Renal cortical epithelial cell (primary cell): ENCODE data around the gene MAPK12. TPM values are rescaled to one million over a fixed set of nuclear protein-coding genes. Genes with fewer than 3 reads are reported as not detected.

ENCODE experiments used
- DNase-seq: peaks from one replicate; pipeline ENCODE4 v3.0.0-alpha.2; 2011; ENCODE audit warnings: low read depth
- total RNA-seq: library from RNA; depleted of rRNA; stranded (reverse); fragments of >200 nt; gene quantifications from 2 replicates; pipeline ENCODE4 v1.2.3, GENCODE V29; 2014

MAPK12 gene
- 22.0 and 26.0 TPM in 2 replicates for total RNA-seq

DNA sequence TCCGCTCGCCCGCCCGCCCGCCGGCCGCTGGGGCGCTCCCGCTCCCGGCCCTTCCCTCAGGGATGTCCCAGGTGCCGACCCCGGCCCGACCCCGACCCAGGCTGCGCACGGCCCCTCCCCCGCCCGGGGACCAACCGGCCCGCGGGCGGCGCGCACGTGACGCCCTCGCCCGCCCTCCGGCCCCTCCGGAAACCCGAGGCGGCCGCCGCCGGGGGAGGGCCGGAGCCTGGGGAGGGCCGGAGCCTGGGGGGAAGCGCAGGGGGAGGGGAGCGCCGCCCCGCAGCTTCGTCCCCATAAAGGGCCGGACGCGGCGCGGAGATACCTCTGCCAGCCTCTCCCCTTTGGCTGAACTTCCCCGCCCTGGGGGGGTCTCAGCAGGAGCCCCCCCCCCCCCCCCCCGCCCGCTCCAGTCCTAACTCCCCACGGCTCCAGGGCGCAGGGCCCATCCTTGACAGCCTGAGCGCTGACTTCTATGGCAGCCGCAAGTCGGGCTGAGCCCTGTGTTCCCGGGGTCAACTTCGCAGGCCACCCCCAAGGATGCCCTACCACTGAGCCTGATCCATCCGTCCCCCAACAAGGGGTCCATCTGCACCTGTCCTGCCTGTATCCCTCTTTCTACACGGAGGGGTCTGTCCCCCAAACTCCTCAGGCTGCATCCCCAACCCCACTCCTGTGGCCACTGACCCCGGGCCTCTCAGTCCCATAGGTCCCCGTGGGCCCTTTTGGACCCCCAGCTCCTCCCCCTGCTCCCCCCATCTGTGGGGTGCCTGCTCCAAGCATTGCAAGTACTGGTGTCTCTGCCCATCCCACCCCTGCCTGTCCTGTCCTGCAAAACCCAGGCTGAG lies at the start of gene MAPK12:
MAPK12 (minus strand) TSS at position 69 of the 845 bp plus-strand sequence. CDS start 174 bp downstream, outside the sequence.
- no peak for DNase-seq

DNA sequence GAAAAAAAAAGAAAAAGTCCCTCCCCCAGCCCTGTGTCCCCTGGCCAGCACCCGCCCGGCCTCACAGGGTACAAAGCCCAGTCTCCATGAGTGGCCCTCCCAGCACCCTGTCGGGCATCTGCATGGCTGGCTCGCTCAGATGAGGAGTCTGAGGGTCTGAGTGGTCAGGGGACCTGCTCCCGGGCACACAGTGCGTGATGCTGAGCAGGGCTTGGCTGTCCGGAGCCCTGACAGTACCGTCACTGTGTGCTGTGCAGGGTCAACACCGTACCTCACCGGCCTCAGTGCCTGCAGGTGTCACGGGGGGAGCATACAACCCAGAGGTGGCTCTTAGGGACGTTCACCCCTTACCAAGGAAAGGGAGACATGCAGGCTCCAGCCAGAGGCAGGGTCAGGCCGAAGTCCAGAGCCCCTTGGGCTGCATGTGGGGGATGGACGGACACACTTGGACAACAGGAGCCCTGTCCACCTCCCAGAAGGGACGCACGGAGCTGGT lies 49.5 kb upstream of the MAPK12 start:
- DNase-seq: no peak

DNA sequence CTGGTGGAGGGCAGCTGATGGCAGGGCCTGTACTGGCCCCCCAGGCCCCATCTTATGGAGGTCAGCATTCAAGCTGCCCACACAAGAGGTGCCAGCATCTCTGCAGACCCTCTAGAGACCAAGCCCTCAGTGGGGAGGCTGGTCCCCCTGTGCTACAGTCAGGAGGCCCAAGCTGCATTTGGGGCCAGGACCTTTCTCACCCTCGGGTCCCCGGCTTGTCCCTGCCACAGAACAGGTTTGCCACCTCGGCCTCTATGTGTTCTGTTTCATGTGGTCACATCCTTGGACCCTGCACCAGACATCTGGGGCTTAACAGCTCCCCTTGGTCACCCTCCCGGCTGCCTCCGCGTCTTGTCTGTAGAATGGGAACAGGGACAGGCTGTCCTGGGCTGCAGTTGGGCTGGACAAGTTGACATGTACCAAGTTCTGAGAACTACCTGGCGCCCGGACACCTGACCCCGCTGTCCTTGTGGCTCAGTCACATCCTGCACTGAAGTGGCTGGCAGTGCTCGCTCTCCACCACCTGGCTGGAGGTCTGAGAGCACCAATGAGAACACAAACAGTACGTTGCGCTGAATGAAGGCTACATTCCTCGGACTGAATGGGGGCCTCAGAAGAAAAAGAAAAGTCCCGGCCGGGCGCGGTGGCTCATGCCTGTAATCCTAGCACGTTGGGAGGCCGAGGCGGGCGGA lies 48.7 kb upstream of the MAPK12 start:
- no peak for DNase-seq

DNA sequence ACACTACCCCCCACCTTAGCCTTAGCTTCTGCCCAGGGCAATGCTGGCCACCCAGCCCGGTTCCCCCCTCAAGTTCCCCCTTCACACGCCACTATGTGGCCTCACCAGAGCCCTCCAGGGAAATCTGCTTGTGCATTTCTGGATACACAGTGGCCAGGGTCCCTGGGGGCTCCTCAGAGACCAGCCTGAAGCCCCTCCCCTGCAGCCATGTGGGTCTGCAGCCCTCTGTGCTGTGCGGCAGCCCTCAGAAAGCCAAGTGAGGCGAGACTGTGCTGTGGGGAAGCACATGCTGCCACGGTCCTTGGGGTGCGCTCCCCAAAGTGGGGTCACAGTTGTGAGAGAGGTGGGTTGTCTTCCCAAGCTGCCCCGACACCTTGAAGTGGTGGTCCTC lies 48.1 kb upstream of the MAPK12 start:
- DNase-seq: no peak

DNA sequence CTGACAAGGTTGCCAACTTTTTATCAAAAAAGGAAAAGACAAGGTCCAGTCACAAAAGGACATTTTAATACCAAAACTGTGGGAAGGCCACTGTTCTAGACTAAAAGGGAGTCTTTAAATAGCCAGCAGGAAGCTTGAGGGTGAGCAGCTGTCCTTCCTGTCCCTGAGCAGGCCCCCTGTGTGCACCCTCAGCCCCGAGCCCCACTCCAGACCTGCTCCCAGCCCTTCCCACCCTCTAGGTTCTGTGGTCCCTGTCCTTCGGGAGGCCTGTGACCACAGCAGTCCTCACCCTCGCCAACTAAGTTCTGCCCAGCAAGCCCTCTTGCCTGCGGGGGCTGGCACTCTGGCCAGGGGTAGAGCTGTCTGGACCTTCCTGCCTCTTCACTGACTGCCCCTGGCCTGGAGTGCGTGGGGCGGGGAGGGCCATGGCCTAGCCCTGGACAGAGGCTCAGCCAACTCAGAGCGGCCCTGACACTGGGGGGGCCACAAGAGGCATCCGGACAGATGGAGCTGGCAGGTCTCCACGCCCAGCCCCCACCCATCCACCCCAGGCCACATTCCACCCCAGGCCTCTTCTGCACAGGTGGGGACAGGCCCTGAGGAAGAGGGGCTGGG lies 47.6 kb upstream of the MAPK12 start:
- no peak for DNase-seq

DNA sequence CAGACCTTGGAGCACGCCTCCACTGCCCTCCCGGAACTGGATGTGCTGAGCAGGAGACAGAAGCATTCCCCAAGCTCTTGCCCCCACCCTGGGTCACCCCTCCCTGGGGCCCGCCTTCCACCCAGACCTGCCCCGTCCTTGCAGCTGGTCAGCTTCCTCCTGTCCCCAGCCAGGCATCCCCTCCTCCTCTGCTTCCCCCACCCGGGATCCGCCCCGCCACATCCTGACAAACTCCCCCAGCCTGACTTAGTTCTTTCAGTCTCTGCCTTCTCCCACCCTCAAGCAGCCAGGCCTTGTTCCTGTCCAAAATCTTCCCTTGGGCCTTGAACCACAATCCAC lies 47.1 kb upstream of the MAPK12 start:
- no peak for DNase-seq

DNA sequence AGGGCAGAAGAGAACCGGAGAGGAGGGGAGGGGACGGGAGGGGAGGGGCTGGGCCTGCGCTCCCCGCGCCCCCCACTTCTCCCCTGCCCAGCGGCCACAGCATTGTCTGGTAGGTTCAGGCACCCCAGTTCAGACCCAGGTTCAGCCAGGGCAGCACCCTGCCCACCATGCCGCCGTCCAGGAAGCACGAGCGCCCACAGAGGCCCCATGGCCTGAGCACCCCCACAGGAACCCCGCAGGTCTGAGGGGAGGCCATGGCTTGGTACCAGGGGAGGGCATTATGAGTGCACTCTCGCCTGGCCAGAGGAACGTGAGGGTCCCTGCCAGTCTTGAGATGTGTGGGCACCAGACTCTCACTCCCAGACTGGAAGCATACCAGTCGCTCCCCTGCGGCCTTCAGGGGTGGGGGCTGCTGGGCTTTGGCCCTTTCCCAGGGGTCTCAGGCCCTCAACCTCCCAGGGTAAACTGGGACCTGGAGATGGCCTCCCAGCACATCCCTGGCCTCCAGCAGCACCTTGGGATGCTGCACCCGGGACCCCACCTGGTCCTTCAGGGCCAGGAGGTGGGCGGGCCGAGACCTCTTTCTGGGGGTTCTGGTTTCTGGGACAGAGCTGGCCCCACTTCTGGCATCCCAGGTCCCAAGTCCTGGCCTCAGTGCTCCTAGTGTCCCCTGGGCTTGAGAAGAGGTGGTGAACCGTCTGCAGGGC lies 46.6 kb upstream of the MAPK12 start:
- no peak for DNase-seq

DNA sequence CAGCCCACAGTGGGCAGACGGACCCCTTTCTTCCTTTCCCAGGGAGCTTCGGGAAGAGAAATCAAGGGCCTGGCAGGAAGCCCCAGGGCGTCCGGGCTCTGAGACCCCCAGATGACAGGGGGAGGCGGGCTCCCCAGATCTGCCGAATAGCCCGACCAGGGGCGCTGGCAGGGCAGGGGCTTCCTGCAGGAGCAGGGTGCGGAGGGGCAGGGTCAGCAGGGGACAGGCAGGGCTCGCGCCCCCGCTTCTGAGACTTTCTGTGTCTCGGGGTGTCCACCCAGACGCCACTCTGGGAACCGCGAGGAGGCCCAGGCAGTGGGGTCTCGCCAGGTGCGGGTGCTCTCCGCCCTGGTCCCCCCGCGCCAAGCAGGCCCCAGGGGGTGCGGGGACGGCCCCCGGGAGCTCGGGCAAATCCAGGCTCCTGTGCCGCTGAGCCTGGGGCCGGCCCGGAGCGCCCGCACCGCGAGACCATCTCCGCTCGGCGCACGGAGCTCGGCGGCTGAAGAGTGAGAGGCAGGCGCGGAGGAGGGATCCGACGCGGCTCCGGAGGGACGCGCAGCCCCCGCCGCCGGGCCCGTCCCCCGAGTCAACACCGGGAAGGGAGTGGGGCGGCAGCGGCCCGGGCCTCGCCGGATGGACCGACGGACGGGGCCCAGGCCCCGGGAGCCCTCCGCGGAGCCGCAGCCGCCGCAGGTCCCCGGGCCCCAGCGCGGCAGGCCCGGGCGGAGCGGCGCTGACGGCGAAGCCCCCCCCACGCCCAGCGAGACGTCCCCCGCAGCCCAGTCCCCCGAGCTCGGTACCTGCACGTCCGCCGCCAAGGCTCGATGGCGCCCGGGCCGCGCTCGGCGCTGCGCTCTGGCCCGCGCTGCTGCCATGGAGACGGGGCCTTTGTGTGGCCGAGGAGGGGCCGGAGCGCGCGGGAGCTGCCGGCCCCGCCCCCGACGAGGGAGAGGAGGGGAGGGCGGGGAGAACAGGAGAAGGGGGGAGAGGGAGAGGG lies 45.6 kb upstream of the MAPK12 start, which contains the start of gene PLXNB2:
PLXNB2 (minus strand) TSS at position 894 of the 997 bp plus-strand sequence. CDS start 17,062 bp downstream, outside the sequence.
- DNase-seq: no peak

DNA sequence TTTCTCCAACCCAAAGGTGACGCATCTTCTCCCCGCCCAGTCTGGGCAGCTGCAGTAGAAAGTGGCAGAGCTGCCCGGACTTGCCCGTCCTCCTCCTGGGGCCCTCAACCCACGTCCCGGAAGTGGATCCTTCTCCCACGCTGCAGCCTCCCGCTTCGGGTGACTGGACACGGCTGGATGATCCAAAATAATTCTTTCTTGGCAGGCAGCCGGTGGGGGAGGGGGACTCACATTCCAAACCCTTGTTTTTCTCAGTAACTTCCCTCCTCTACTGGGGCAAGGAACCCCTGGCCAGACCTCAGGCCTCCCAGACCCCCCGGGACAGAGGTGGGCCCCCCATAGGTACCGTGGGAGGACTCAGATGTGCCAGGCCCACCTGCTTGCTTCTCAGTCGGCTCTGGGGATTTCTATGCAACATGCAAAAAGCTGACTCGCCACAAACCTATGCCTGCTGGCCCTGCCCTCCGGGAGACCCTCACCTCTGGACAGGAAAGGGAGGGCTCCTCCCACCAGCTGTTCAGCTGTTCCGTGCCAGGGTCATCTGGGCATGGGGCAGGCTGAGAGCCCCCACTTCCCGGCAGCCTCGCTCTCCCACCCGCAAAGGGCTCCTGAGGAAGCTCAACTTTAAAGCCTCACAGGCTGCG lies 44.6 kb upstream of the MAPK12 start:
- DNase-seq: peak; percentile 94

DNA sequence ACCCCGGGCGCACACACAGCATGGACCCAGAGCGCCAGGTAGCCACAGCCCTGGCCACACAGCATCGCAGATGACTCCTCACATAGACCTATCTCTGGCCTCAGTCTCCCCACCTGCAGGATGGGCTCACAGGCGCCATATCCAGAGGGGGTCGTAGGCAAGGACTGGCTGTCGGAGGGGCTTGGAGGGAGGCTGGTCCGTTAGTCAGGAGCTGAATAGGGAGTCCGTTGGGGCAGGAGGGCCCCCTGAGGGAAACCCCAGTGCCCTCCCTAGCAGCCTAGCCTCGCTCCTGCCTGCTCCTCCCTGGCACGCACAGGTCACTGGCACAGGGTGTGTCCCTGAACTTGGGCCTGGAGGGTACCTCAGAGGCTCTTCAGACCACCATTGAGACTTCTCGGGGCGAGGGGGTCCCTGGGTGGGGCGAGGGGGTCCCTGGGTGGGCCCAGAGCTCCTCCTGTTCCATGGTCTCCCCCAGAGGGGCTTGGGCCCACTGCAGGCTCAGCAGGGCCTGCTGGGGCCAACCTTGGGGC lies 44.0 kb upstream of the MAPK12 start:
- no peak for DNase-seq

DNA sequence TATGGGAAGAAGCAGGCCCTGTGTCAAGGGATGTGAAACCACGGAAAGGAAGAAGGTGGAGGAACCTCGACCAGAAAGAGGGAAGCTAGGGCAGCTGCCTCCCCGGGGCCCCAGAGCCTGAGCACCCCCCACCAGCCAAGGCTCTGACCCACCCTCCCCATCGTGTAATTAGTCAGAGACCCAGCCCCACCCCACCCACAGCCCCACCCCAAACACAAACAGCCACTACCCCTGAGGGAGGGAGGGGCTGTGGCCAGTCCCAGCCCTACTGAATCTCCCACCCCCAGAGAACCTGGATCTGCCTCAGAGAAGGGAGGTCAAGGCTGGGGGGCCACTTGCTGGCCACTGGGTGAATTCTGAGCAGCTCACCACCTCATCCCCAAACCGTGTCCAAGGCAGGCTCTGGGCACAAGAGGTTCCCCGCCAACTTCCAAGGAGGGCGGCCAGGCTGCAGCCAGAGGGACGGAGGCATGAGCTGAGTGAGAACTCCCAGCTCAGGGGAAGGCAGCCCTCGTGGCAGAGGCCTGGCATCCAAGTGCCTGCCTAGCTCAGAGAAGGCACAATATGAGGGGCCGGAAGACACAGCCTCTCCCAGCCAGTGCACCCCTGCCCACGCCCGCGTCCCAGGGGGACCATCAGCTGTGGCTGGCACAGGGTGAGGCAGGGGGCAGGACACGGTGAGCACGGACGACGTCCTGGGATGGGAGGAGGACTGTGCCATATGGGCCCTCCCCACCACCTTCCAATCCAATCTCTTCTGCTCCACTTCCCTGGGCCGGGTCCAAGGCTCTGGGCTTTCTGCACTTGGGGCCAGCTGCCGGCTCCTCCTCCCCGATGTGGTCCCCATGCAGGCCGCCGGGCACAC lies 43.3 kb upstream of the MAPK12 start:
- no peak for DNase-seq

DNA sequence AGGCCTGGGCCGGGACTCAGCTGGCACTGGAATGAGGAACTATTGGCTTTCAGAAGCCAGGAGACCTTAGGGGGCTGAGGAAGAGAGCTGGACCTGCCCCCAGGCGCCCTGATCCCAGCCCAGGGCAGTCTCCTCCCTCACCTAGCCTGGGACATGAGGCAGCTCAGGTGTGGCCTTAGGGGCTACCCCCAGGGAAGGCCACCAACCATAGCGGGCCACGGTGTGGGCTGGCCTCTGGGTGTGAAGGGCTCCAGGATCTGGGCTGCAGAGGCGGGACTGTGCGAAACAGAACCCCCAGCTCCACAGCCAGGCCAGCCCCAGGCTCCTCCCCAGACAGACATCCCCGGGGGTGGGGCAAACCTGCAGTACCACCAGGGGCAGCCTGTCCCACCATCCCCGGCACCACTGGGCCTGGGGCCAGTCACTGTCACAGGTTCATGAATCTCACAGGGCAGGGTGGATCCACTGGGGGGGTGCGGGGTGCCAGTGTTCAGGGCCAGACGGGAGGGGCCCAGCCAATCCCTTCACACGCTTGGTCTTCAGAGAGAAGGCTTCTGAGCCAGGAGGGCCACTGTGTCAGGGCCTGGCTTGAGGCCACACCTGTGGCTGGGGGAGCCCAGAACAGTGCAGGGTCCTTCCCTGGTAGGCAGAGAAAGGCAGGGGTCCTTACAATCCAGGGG lies 42.5 kb upstream of the MAPK12 start:
- no peak for DNase-seq

DNA sequence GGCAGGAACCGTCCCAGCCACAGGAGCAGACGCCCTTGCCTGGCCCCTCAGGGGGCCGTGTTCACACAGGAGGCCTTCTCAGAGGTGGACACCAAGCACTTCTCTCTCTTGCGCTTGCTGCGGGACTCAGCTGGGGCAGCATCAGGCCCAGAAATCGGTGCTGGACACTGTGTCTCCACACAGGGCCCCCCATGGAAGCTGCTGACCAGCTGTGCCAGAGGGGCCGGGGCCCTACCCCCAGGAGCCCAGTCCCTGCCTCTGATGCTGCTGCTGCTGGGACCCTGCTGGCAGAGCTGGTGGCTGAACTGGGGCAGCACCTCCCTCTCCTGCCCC lies 42.0 kb upstream of the MAPK12 start:
- DNase-seq: no peak

DNA sequence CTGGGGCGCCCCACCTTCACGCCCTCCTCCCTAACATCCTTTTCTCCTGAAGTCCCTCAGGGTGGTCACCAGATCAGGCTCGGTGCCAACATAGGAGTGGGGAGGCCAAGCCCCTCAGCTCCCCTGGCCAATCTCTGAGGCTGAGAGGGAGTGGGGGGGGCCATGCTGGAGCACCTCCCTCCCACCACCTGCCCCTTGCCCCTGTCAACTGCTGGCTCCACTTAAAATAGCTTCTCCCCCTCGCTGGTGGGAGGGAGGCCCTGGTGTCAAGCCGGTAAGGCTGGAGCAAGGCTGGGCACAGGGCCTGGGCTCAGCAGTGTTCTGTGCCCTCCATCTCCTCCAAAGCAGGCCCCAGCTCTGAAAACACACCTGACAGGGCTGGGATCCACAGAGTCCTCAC lies 41.1 kb upstream of the MAPK12 start:
- DNase-seq: no peak

DNA sequence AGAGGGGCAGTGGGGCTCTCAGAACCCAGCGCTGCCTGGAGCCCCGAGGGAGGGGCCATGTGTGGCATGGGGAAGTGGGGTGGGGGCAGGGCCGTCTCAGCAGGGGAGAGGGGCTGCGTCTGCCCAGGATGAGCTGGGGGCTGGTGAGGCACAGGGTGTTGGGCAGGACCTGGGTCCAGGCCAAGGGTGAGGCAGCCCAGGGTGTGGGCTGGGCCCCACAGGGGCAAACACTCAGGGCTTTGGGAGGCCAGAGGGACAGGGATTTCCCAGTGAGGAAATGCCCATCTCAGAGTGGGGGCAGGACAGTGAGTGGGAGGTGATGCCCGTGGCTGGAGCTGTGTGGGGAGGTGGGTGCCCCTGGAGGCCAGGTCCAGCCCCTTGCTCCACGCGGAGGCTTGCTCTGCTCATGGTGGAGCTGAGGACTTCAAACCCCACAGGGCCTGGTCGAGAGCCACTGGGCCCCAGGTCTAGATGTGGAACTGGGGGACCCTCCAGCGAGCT lies 40.6 kb upstream of the MAPK12 start:
- no peak for DNase-seq

DNA sequence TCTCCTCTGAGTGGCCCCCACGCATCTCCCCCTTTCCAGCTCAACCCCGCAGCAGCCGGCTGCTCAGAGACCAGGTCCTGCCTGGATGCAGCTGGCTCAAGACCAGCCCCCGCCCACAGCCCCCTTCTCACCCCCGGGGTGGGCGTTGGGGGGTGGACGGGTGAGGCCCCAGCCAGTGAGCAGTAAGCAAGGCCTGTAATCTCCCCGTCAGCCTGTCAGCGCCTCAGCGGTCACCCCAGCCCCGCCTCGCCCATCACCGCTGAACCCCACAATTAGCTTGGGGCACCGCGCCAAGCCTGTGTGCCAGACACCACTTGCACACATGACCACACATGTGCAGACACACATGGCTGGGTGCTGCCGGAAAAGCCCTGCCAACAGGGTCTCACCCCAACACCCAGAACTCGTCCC lies 40.1 kb upstream of the MAPK12 start:
- no peak for DNase-seq

DNA sequence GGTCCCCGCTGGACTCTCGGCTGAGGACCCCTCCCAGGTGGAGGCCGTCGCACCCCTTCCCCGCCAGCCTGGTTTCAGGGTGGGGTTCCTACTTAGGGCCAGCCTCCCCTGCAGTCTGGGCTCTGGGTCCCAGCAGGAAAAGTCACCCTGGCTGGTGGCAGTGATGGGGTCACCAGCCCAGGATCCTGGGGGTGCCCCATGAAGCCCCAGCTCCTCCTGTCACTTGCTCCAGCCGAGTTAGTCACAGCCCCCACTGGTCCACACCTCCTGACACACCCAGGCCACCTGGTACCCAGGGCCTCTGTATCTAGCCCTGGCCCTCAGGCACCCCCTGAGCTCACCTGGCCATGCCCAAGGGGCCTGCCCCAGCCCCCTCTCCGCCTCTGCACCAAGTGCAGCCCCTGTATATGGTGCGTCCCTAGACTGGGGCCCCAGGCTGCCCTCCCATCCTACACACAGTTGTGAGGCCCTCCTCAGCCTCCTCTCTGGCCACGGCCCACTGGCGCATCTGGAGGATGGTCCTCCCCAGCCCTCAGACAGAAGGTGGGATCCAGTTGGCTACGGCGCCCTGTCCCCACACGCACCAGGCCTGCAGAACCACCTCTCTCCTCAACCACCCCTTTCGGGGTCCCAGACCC lies 39.3 kb upstream of the MAPK12 start:
- DNase-seq: no peak
